GM18519 (cell line): ENCODE results near the gene SEBOX.

ENCODE experiments used
- ATAC-seq: cut with Tn5 transposase; IDR thresholded peaks from one replicate; pipeline ENCODE4 v1.9.1; 2021; ENCODE audit warnings: mild to moderate bottlenecking, moderate library complexity; ENCODE audit not compliant: unreplicated experiment, low FRiP score

Gene SEBOX

DNA sequence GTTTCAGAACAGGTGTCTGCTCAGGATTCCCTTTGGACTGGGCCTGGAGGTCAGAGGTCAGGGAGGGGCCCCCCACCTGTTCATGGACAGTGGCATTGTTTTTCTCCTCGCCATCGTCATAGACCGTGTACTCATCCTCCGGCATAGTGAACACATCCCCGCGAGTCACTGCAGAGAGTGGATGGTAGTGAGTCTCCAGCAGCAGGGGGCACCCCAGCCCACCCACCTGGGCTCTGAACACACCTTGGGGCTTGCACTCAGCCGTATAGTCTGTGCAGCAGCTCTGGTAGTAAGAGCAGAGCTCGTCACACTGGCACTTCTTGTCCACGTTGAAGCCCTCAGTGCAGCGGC lies 4.7 kb upstream of the SEBOX start:
- ATAC-seq: no peak

GRCh38 chr17:28368915-28369683 lies 4.1 kb upstream of the SEBOX start:
- ATAC-seq: no peak

- no peak for ATAC-seq
Observed at GRCh38 chr17:28368306-28368831, 3.4 kb upstream of the SEBOX start.

- no peak for ATAC-seq
Observed at GRCh38 chr17:28367641-28368305, 2.8 kb upstream of the SEBOX start.

DNA sequence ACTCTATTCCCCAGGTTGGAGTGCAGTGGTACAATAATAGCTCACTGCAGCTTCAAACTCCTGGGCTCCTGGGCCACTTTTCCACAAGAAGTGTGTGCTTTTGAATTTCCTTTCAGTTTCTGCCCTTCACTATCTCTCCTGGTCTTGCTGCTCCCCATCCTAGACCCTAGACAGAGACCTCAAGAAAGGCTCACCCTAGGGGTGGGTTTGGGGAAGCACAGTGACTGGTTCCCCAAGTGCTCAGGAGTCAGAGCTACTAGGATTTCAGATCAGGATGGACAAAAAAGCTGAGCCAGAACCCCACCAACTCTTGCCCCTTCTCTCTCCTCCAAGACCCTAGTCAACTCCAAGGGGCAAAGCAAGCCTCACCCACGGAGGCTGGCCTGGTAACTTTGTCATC lies 1.6 kb upstream of the SEBOX start:
- ATAC-seq: no peak

- ATAC-seq: no peak
Observed at GRCh38 chr17:28365487-28365886, 488 bp upstream of the SEBOX start.

GRCh38 chr17:28363776-28364650 lies 986 bp downstream of the SEBOX start:
- no peak for ATAC-seq

- no peak for ATAC-seq
Observed at GRCh38 chr17:28363186-28363585, 1.8 kb downstream of the SEBOX start.

- no peak for ATAC-seq
Observed at GRCh38 chr17:28357901-28358197, 7.2 kb downstream of the SEBOX start.

DNA sequence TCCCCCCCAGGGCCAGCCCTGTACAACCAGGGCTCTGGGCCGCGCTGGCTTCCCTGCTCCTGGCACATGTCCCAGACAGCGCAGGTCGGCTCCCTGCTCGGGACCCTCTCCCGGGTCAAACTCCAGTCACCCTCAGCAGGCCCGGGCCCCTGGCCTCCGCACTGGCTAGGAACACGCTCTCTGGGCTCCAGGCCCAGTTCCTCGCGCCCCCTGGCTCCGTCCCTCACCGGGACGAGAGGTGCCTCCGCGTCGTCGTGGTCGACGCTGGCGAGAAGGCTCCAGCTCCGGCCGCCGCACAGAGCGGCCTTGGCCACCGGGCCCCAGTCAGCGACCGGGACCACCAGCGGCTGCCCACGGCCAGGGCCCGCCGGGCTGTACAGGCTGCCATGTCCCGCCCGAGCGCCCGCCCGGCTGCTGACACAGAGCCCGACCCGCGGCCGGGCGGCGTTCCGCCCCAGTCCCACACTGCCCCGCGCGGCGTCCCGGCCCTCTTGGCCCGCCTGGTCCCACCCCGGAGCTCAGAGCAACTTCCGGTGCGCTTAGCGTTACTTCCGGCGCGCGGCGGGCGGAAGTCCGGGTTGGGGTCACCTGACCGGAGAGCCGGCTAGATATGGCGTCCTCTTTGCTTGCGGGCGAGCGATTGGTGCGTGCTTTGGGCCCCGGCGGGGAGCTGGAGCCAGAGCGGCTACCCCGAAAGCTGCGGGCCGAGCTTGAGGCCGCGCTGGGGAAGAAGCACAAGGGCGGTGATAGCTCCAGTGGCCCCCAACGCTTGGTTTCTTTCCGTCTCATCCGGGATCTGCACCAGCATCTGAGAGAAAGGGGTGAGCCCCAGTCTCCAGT lies 7.7 kb downstream of the SEBOX start, which contains the start of gene POLDIP2:
Gene POLDIP2, minus strand, starts transcription at position 467 of the 840 bp plus-strand sequence. Its CDS starts 79 bp downstream, at position 388.
- ATAC-seq: peak; percentile 82

DNA sequence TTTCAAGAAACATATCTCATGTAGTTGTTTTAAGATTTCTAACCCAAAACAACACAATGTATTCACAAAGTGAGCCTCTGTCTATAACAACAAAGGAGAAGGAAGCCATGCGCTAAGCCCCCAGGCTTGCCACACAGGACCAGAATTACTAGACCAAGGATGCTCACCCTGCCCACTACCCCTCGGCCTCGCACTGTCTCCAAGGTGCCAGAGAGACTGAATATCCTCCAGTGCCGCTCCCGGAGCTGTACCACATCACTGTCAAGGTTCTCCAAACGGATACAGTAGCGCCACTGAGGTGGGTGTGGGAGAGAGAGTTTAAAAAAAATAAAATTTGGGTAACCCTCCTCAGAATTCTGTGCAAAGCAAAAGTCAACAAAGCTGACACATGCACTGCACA lies 14.7 kb downstream of the SEBOX start:
- ATAC-seq: no peak

GRCh38 chr17:28348979-28349378 lies 16.0 kb downstream of the SEBOX start:
- ATAC-seq: no peak

DNA sequence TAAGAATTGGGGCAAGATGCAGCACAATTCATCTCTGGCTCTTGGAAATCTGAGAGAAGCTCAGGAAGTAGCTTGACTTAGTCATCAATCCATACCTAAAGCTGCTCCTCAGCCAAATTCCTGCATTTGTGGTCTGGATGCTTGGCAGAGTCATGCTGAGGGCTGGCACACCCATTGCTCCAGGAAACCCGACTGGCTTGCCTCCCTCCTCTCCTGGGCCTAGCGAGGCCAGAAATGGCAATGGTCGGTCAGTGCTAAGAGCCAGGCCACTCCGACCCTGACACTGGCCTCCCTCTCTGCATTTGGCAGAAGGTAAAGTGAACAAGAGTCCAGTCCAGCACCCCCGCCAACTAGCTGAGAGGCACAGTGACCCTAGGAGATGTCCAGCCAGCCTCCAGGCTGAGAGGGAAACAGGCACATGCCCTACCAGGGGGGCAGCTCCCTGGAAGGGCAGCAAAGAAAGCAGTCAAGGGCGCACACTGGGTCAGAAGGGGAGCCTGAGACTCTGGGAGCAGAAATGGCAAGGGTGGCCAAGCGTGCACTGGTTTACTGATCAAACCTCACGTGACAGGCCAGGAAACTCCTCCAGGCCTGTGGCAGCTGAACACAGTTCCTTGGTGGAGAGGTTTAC lies 17.6 kb downstream of the SEBOX start:
- ATAC-seq: no peak

DNA sequence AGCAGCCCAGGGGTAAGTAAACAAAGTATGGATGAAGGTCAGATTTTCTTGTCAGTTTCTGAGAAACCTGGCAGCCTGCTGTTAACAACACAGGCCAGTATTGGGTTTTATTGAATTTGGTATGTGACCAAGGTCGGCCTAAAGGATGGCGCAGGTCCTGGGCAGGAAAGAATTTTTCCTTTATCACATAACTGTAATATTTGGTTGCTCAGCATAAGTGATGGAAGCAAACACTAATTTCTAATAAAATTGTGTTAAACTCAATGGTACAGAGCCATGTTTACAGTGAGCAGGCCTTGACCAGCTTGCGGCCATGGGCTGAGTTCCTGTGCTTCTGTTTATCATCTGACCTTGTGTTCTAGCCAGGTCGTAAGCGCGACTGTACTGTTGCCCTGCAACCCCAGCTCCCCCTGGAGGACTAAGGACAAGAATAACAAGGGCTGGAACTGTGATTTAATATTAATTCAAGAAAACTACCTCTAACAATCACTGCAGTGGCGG lies 18.2 kb downstream of the SEBOX start:
- ATAC-seq: no peak

- ATAC-seq: no peak
Observed at GRCh38 chr17:28346199-28346580, 18.8 kb downstream of the SEBOX start.

DNA sequence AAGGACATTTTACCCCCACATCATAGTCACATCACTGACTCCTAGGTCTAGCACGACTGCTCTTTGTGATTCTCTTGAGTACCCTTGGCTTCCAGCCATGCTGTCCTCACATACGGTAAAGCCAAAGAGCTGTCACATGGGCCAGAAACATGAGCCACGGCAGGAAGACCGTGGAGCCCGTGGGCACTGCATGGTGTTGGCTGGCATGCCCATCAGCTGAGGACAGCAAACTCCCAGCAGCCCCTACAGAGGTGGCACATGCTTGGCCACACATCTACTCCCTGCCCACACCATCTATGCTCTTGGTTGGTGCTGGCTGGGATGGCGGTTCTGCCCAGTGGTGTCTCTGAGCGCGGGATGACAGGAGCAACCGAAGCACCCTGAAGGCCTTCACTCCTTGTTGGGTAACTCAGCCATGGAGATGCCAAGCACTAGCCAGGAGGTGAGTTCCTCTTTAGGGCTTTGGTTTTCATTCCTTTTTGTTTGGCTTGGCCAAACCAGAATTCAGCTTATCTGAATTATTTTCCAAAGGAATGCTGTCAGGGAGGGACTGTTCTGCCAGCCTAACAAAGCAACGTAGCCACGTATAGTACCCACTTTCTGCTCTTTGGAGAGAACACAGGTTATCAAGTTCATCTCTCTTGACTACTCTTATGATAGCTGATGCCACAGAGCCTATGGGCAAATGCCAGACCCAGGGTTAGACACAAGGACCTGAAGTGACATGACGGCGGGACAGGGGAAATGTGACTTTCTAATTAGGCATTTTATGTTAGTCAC lies 19.4 kb downstream of the SEBOX start:
- no peak for ATAC-seq

DNA sequence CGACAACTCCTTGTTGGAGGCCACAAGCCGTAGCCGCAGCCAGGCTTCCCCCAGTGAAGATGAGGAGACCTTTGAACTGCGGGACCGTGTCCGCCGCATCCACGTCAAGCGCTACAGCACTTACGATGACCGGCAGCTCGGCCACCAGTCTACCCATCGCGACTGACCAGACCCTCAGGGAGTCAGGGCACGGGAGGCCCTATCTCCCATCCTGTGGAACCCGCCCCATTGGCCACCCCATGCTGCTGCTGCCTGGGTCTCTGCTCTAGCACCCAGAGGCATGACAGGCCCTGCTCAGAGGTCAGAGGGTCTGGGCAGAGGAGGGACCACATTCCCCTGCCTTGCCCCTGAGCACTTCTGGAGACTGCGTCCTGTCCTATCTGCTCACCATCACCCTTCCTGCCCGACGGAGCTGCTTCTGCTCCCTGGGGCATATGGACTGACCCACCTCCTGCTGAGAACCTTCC lies 20.5 kb downstream of the SEBOX start:
- no peak for ATAC-seq

DNA sequence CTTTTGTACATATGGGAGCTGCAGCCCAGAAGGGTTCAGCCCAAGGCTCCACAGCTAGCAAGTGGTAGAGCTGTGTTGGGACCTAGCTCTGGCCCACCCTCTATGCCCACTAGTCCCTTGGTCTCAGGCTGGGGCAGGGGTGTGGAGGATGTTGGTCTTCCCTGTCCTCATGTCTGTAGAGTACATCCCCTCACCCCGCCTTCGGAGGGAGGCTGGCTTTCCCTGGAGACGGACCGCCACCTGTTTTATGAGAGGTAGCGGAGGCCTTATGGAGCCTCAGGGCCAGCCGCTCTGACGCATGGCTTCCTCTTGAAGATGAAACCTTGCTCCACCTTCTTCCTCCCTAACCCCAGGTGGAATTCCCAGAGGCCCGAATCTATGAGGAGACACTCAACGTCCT lies 21.0 kb downstream of the SEBOX start:
- no peak for ATAC-seq

GRCh38 chr17:28343491-28343932 lies 21.5 kb downstream of the SEBOX start:
- ATAC-seq: no peak
